ENCODE measurements around the gene MYG1.

- TF ChIP-seq EZH2 (IDR thresholded peaks at IDR 0.05; ENCODE audit: borderline replicate concordance, low read length): no peak
- TF ChIP-seq CTCF (conservative IDR thresholded peaks at IDR 0.05 in 1 of 2, IDR thresholded peaks at IDR 0.05 in 1 of 2; ENCODE audit: extremely low read depth in 1 of 2, insufficient read depth in 1 of 2, low read depth in 1 of 2, low read length in 2 of 2): no peak
Observed at GRCh38 chr12:53253298-53253697, 46.2 kb upstream of the MYG1 start.
